Left renal pelvis (tissue), 4 donors: ENCODE measurements around the gene SCN2B. TPM values are rescaled to one million over a fixed set of nuclear protein-coding genes. Genes with fewer than 3 reads are reported as not detected.

Experiments
- DNase-seq, 4 donors: peaks; one replicate each; pipeline ENCODE4 v3.0.0-alpha.2; 2013; ENCODE audit warnings: low read depth in 4 of 4, low spot score in 3 of 4
- polyA plus RNA-seq, 4 donors: library from polyadenylated mRNA; unstranded; fragments of 120-200 nt; gene quantifications; one replicate each; pipeline ENCODE4 v1.2.1, GENCODE V29; 2013; ENCODE audit not compliant: insufficient read length in 4 of 4

SCN2B gene
- polyA plus RNA-seq, 4 donors, result 4.2 to 7.1 (median 4.2) TPM

GRCh38 chr11:118136341-118136740, 40.1 kb downstream of the SCN2B start:
- DNase-seq, result no peak

- DNase-seq, result no peak
Observed at GRCh38 chr11:118135796-118136165, 40.7 kb downstream of the SCN2B start.

- no peak for DNase-seq
Observed at GRCh38 chr11:118135051-118135795, 41.2 kb downstream of the SCN2B start.

GRCh38 chr11:118133816-118134215, 42.6 kb downstream of the SCN2B start:
- DNase-seq, result no peak

- DNase-seq, result no peak
Observed at GRCh38 chr11:118132385-118133151, 43.9 kb downstream of the SCN2B start.

GRCh38 chr11:118129471-118130172, 46.8 kb downstream of the SCN2B start:
- DNase-seq, result no peak

- no peak for DNase-seq
Observed at GRCh38 chr11:118128721-118129470, 47.5 kb downstream of the SCN2B start.

- no peak for DNase-seq
Observed at GRCh38 chr11:118128310-118128709, 48.1 kb downstream of the SCN2B start.

- no peak for DNase-seq
Observed at GRCh38 chr11:118126082-118126838, 50.2 kb downstream of the SCN2B start.

- DNase-seq, result no peak
Observed at GRCh38 chr11:118124929-118125535, 51.4 kb downstream of the SCN2B start.

GRCh38 chr11:118120793-118121192, 55.6 kb downstream of the SCN2B start:
- no peak for DNase-seq

- no peak for DNase-seq
Observed at GRCh38 chr11:118117790-118118601, 58.4 kb downstream of the SCN2B start.

- DNase-seq, result no peak
Observed at GRCh38 chr11:118115048-118115447, 61.4 kb downstream of the SCN2B start.

- no peak for DNase-seq
Observed at GRCh38 chr11:118114266-118114665, 62.2 kb downstream of the SCN2B start.

- no peak for DNase-seq
Observed at GRCh38 chr11:118112711-118113430, 63.6 kb downstream of the SCN2B start.
